GM12801 (cell line): ENCODE data around the gene NSUN7.

ENCODE experiments used
- CTCF ChIP-seq: IDR thresholded peaks from one replicate; pipeline ENCODE4 v1.5.1; 2011; ENCODE audit warnings: control low read depth; ENCODE audit not compliant: insufficient read length; ENCODE audit errors: extremely low read depth

NSUN7 gene

GRCh38 chr4:40832175-40832574, 82.4 kb downstream of the NSUN7 start:
- TF ChIP-seq CTCF: no peak

- TF ChIP-seq CTCF: no peak
Observed at GRCh38 chr4:40833212-40833611, 83.5 kb downstream of the NSUN7 start.

- no peak for TF ChIP-seq CTCF
Observed at GRCh38 chr4:40837094-40837870, 87.5 kb downstream of the NSUN7 start.

- no peak for TF ChIP-seq CTCF
Observed at GRCh38 chr4:40838742-40839141, 89.0 kb downstream of the NSUN7 start.

- TF ChIP-seq CTCF: no peak
Observed at GRCh38 chr4:40840255-40840984, 90.7 kb downstream of the NSUN7 start.

- TF ChIP-seq CTCF: no peak
Observed at GRCh38 chr4:40840985-40841571, 91.3 kb downstream of the NSUN7 start.

GRCh38 chr4:40842318-40842717, 92.6 kb downstream of the NSUN7 start:
- no peak for TF ChIP-seq CTCF
